Fibroblast of lung (primary cell): ENCODE data around the gene ZNF516. TPM values are rescaled to one million over a fixed set of nuclear protein-coding genes. Genes with fewer than 3 reads are reported as not detected.

Experiments
- DNase-seq, 2 donors: peaks; one replicate each; pipeline versions ENCODE4 v3.0.0 to v3.0.0-alpha.2; 2010; ENCODE audit warnings: low read depth in 2 of 2
- H2AFZ ChIP-seq: 2 replicates; pipeline ENCODE4 v1.5.1; 2012; ENCODE audit warnings: low read length, control low read depth, inconsistent platforms
- H3K27ac ChIP-seq: 2 replicates; pipeline ENCODE4 v1.5.1; 2011; ENCODE audit warnings: low read length, control low read depth; ENCODE audit not compliant: insufficient read depth
- H3K27me3 ChIP-seq: 2 replicates; pipeline ENCODE4 v1.5.1; 2011; ENCODE audit warnings: mild to moderate bottlenecking, low read length; ENCODE audit not compliant: control insufficient read depth, insufficient read depth
- H3K36me3 ChIP-seq: 2 replicates; pipeline ENCODE4 v1.5.1; 2011; ENCODE audit warnings: low read length; ENCODE audit not compliant: control insufficient read depth, insufficient read depth
- H3K4me1 ChIP-seq: 2 replicates; pipeline ENCODE4 v1.5.1; 2011; ENCODE audit warnings: low read length; ENCODE audit not compliant: control insufficient read depth, insufficient read depth; ENCODE audit errors: extremely low read depth
- H3K4me2 ChIP-seq: 2 replicates; pipeline ENCODE4 v1.5.1; 2011; ENCODE audit warnings: low read length, control low read depth; ENCODE audit not compliant: insufficient read depth; ENCODE audit errors: extremely low read depth
- H3K4me3 ChIP-seq, 4 experiments: fragments of 200-600 bp in 1 of 4; sonication (generic) in 1 of 4; replicated peaks in 1 of 4; 2 replicates each; pipeline ENCODE4 v1.5.1; 2011 to 2016; ENCODE audit warnings: low read length in 4 of 4, low read depth in 3 of 4, mild to moderate bottlenecking in 3 of 4, control low read depth in 2 of 4, inconsistent platforms in 1 of 4, mixed read lengths in 1 of 4; ENCODE audit not compliant: insufficient read depth in 1 of 4; ENCODE audit errors: control extremely low read depth in 1 of 4
- H3K79me2 ChIP-seq: 2 replicates; pipeline ENCODE4 v1.5.1; 2012; ENCODE audit warnings: mild to moderate bottlenecking, low read length, inconsistent platforms; ENCODE audit not compliant: control insufficient read depth, insufficient read depth
- H3K9ac ChIP-seq: 2 replicates; pipeline ENCODE4 v1.5.1; 2011; ENCODE audit warnings: mild to moderate bottlenecking, low read length, control low read depth; ENCODE audit not compliant: insufficient read depth
- H3K9me3 ChIP-seq: 2 replicates; pipeline ENCODE4 v1.5.1; 2012; ENCODE audit warnings: low read depth, low read length; ENCODE audit not compliant: control insufficient read depth, insufficient read depth
- H4K20me1 ChIP-seq: 2 replicates; pipeline ENCODE4 v1.5.1; 2011; ENCODE audit warnings: low read length; ENCODE audit not compliant: control insufficient read depth, insufficient read depth; ENCODE audit errors: extremely low read depth
- EZH2 ChIP-seq: IDR thresholded peaks from 2 replicates; pipeline ENCODE4 v1.5.1; 2012; ENCODE audit warnings: low read length, control low read depth, mild to moderate bottlenecking; ENCODE audit errors: missing control alignments
- polyA plus RNA-seq, 2 donors: library from polyadenylated mRNA; depleted of rRNA in 1 of 2; stranded (reverse) in 1 of 2; unstranded in 1 of 2; fragments of >200 nt; gene quantifications; 2 replicates each; pipeline ENCODE4 v1.2.1, GENCODE V29; 2011 to 2012; ENCODE audit warnings: missing spikeins in 1 of 2
- total RNA-seq: library from RNA; depleted of rRNA; stranded (reverse); fragments of >200 nt; gene quantifications from 2 replicates; pipeline ENCODE4 v1.2.1, GENCODE V29; 2014
- TF ChIP-seq, protein P1 (sequence below), 2 donors: IDR thresholded peaks in 1 of 2; conservative IDR thresholded peaks in 1 of 2; 1 replicate in 1 of 2; 2 replicates in 1 of 2; pipeline ENCODE4 v1.5.1; 2011 to 2012; ENCODE audit warnings: low read length in 2 of 2, control low read depth in 1 of 2, inconsistent platforms in 1 of 2, low read depth in 1 of 2, mild to moderate bottlenecking in 1 of 2

Gene ZNF516
- total and polyA plus RNA-seq, 2 donors (not counting 1 experiment from before 2014, with no cell fraction given), result 7.9 to 32.7 TPM

DNA sequence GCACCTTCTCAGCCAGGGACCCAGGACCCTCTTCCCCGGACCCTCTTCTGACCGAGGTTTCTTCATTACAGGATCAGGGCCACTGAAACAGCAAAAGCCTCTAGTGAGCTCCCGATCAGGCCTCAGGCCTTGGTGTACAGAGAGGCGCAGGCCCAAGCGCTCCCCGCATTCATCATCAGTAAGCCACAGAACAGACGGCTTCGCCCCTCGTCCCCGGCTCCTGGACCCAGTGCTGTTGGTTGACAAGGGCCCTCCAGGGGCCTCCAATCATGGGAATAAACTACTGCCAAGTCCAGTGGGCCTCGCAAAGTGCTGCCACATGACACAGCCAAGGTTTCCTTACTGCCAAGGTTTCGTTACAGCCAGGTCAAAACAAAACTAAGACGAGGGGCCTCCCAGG is 111.4 kb downstream of the ZNF516 start:
- H3K4me1 ChIP-seq, result no peaks in the 10 kb centered on the region
- H3K27me3 ChIP-seq, result no peaks in the 10 kb centered on the region
- H3K9ac ChIP-seq, result no peak overlapping the region
- no peaks in the 10 kb centered on the region for H3K9me3 ChIP-seq
- H3K79me2 ChIP-seq, result peaks cover 22% of the 10 kb centered on the region
- no peak overlapping the region for H3K27ac ChIP-seq
- H2AFZ ChIP-seq, result no peak overlapping the region
- H3K4me3 ChIP-seq, result no peak overlapping the region
- no peak for DNase-seq
- TF ChIP-seq, protein P1, sequence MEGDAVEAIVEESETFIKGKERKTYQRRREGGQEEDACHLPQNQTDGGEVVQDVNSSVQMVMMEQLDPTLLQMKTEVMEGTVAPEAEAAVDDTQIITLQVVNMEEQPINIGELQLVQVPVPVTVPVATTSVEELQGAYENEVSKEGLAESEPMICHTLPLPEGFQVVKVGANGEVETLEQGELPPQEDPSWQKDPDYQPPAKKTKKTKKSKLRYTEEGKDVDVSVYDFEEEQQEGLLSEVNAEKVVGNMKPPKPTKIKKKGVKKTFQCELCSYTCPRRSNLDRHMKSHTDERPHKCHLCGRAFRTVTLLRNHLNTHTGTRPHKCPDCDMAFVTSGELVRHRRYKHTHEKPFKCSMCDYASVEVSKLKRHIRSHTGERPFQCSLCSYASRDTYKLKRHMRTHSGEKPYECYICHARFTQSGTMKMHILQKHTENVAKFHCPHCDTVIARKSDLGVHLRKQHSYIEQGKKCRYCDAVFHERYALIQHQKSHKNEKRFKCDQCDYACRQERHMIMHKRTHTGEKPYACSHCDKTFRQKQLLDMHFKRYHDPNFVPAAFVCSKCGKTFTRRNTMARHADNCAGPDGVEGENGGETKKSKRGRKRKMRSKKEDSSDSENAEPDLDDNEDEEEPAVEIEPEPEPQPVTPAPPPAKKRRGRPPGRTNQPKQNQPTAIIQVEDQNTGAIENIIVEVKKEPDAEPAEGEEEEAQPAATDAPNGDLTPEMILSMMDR (conservative IDR thresholded peaks at IDR 0.05 in 1 of 2, IDR thresholded peaks at IDR 0.05 in 1 of 2; ENCODE audit: low read depth in 1 of 2, low read length in 2 of 2), result no peak
- TF ChIP-seq EZH2, result no peak
- H3K36me3 ChIP-seq, result peaks cover 2% of the 10 kb centered on the region
- H4K20me1 ChIP-seq, result no peaks in the 10 kb centered on the region
- H3K4me2 ChIP-seq, result no peak overlapping the region

DNA sequence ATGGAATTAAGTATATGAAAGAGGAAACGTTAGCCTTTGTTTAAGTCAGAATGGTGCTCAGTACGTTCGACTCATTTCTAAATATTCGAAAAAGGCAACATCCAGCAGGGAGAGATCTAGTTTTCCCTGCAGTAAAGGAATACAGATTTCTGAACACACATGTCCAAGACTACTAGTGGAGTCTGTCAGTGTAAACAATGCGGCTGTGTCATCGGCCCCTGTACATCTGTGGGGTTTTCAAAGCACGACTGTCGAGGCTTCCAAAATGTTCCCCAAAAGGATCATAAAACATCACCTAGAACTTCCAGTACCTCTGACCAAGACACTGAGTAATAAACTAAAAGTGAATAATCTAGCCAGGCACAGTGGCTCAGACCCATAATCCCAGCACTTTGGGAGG is 112.8 kb downstream of the ZNF516 start:
- Histone ChIP-seq H3K27ac (no peak overlapping the region), H3K4me3 (no peak overlapping the region), H3K4me2 (no peak overlapping the region), H3K79me2 (peaks cover 13% of the 10 kb centered on the region), H3K9ac (no peak overlapping the region), H3K27me3 (no peaks in the 10 kb centered on the region), H2AFZ (no peak overlapping the region), H3K9me3 (no peaks in the 10 kb centered on the region), H3K4me1 (no peaks in the 10 kb centered on the region), H3K36me3 (peaks cover 5% of the 10 kb centered on the region), H4K20me1 (no peaks in the 10 kb centered on the region)
- no peak for TF ChIP-seq EZH2
- TF ChIP-seq, protein P1 (conservative IDR thresholded peaks at IDR 0.05 in 1 of 2, IDR thresholded peaks at IDR 0.05 in 1 of 2; ENCODE audit: low read depth in 1 of 2, low read length in 2 of 2), result no peak
- no peak for DNase-seq

GRCh38 chr18:76380791-76381405 is 114.1 kb downstream of the ZNF516 start:
- no peaks in the 10 kb centered on the region for H4K20me1 ChIP-seq
- H2AFZ ChIP-seq, result no peak overlapping the region
- H3K79me2 ChIP-seq, result peaks cover 7% of the 10 kb centered on the region
- H3K9me3 ChIP-seq, result no peaks in the 10 kb centered on the region
- TF ChIP-seq EZH2, result no peak
- TF ChIP-seq, protein P1 (conservative IDR thresholded peaks at IDR 0.05 in 1 of 2, IDR thresholded peaks at IDR 0.05 in 1 of 2; ENCODE audit: low read depth in 1 of 2, low read length in 2 of 2), result peak; percentile 23 to 52
- H3K4me1 ChIP-seq, result no peaks in the 10 kb centered on the region
- H3K36me3 ChIP-seq, result peaks cover 5% of the 10 kb centered on the region
- DNase-seq, result no peak
- H3K9ac ChIP-seq, result no peak overlapping the region
- H3K4me2 ChIP-seq, result no peak overlapping the region
- no peak overlapping the region for H3K27ac ChIP-seq
- no peak overlapping the region for H3K4me3 ChIP-seq
- no peaks in the 10 kb centered on the region for H3K27me3 ChIP-seq
